AG04450 (cell line): ENCODE measurements around the gene MYL11. TPM values are rescaled to one million over a fixed set of nuclear protein-coding genes. Genes with fewer than 3 reads are reported as not detected.

Experiments
- CTCF ChIA-PET: fragments of 300-600, 350-600 bp; formaldehyde crosslinking; extraction: SDS; loops from one replicate; lab custom pipeline; 2022; ENCODE audit warnings: antibody characterized with exemption, inconsistent platforms; lab: Charles Lee
- POLR2A ChIA-PET: fragments of 350-600 bp; formaldehyde crosslinking; extraction: SDS; loops from one replicate; lab custom pipeline; 2021; ENCODE audit warnings: antibody characterized with exemption, inconsistent platforms; lab: Yijun Ruan, JAX
- DNase-seq: peaks from one replicate; pipeline ENCODE4 v3.0.0-alpha.2; 2011; ENCODE audit warnings: low read depth, low spot score
- H3K27ac ChIP-seq: one replicate; pipeline ENCODE4 v1.5.1; 2012; ENCODE audit warnings: low read depth, low read length, control low read depth
- H3K27me3 ChIP-seq: one replicate; pipeline ENCODE4 v1.6.0; 2012; ENCODE audit warnings: low read length; ENCODE audit not compliant: control insufficient read depth, insufficient read depth
- H3K4me3 ChIP-seq: 2 replicates; pipeline ENCODE4 v1.5.1; 2011; ENCODE audit warnings: mild to moderate bottlenecking, low read depth, low read length, control low read depth
- H3K9me3 ChIP-seq: 2 replicates; pipeline ENCODE4 v1.5.1; 2012; ENCODE audit warnings: low read length; ENCODE audit not compliant: control insufficient read depth, insufficient read depth
- polyA plus RNA-seq: library from polyadenylated mRNA; depleted of rRNA; stranded (reverse); fragments of >200 nt; gene quantifications from 2 replicates; pipeline ENCODE4 v1.2.3, GENCODE V29; 2011
- TF ChIP-seq, protein P1 (sequence below): IDR thresholded peaks from 2 replicates; pipeline ENCODE4 v1.5.1; 2011; ENCODE audit warnings: low read depth, low read length, control low read depth, inconsistent platforms

The MYL11 gene
- polyA plus RNA-seq, 1 experiment = not detected

DNA sequence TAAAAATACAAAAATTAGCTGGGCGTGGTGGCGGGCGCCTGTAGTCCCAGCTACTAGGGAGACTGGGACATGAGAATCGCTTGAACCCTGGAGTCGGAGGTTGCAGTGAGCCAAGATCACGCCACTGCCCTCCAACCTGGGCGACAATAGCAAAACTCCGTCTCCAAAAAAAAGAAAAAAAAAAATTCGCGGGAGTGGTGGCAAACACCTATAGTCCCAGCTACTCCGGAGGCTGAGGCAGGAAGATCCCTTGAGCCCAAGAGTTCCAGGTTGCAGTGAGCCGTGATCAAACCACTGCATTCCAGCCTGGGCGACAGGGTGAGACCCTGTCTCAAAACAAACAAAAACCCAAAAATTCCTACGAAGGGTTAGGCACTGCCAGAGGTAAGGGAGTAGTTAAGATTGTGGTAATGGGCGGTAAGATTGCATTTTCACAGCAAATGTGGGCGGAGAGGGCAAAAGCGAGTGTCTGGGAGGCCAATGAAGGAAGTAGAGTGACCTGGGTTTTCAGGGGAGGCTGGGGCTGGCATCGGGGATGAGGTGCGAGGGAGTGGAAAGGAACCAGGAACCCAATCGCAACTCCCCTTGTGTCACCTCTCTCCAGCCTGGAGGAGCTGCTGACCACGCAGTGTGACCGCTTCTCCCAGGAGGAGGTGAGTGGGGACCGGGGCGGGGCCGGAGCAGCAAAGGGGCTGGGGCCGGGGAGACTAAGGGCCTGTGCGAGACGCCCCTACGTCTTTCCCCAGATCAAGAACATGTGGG, 2.6 kb downstream of the MYL11 start:
- Histone ChIP-seq H3K9me3 (no peaks in the 10 kb centered on the region; the same call in 1 of the 2 replicates), H3K4me3 (peak overlapping the region; percentile 59), H3K27ac (peak overlapping the region; percentile 99), H3K27me3 (no peaks in the 10 kb centered on the region)
- DNase-seq = no peak
- ChIA-PET CTCF (interaction anchor here (0.7 kb wide), 1 partner anchor 418 kb away, joined by 7 read pairs; no protein-coding TSS in a partner anchor), POLR2A (interaction anchor here (0.6 to 1.3 kb wide), 2 partner anchors 30 to 32 kb away, joined by 4 to 6 read pairs; no protein-coding TSS in a partner anchor)
- TF ChIP-seq, protein P1, sequence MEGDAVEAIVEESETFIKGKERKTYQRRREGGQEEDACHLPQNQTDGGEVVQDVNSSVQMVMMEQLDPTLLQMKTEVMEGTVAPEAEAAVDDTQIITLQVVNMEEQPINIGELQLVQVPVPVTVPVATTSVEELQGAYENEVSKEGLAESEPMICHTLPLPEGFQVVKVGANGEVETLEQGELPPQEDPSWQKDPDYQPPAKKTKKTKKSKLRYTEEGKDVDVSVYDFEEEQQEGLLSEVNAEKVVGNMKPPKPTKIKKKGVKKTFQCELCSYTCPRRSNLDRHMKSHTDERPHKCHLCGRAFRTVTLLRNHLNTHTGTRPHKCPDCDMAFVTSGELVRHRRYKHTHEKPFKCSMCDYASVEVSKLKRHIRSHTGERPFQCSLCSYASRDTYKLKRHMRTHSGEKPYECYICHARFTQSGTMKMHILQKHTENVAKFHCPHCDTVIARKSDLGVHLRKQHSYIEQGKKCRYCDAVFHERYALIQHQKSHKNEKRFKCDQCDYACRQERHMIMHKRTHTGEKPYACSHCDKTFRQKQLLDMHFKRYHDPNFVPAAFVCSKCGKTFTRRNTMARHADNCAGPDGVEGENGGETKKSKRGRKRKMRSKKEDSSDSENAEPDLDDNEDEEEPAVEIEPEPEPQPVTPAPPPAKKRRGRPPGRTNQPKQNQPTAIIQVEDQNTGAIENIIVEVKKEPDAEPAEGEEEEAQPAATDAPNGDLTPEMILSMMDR = no peak

DNA sequence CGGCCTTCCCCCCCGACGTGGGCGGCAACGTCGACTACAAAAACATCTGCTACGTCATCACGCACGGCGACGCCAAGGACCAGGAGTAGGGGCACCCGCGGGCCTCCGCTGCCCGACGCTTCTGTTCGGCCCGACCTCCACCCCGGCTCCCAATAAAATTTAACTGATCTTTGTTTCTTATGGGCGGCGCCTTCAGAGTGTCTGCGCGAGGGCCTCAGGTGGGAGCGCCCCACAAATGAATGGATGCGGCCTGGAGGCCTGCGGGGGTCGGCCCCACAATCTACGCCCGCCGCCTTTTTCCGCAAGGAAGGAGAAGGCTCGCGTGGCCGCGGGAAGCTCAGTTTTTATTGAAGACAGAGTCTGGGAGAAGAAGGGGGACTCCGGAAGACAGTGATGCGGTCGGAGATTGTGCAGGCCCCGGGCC, 3.2 kb downstream of the MYL11 start:
- POLR2A ChIA-PET = interaction anchor here (0.6 to 1.3 kb wide), 4 partner anchors 9 to 31 kb away, joined by 4 to 10 read pairs (median 5); partner anchors contain the start of gene ZNF48
- CTCF ChIA-PET = interaction anchor here (0.7 kb wide), 1 partner anchor 418 kb away, joined by 7 read pairs; no protein-coding TSS in a partner anchor
- DNase-seq = peak; percentile 68
- H3K9me3 ChIP-seq = no peaks in the 10 kb centered on the region; the same call in 1 of the 2 replicates
- H3K27me3 ChIP-seq = no peaks in the 10 kb centered on the region
- H3K4me3 ChIP-seq = peak overlapping the region; percentile 59
- TF ChIP-seq, protein P1 = no peak
- peak overlapping the region; percentile 99 for H3K27ac ChIP-seq

DNA sequence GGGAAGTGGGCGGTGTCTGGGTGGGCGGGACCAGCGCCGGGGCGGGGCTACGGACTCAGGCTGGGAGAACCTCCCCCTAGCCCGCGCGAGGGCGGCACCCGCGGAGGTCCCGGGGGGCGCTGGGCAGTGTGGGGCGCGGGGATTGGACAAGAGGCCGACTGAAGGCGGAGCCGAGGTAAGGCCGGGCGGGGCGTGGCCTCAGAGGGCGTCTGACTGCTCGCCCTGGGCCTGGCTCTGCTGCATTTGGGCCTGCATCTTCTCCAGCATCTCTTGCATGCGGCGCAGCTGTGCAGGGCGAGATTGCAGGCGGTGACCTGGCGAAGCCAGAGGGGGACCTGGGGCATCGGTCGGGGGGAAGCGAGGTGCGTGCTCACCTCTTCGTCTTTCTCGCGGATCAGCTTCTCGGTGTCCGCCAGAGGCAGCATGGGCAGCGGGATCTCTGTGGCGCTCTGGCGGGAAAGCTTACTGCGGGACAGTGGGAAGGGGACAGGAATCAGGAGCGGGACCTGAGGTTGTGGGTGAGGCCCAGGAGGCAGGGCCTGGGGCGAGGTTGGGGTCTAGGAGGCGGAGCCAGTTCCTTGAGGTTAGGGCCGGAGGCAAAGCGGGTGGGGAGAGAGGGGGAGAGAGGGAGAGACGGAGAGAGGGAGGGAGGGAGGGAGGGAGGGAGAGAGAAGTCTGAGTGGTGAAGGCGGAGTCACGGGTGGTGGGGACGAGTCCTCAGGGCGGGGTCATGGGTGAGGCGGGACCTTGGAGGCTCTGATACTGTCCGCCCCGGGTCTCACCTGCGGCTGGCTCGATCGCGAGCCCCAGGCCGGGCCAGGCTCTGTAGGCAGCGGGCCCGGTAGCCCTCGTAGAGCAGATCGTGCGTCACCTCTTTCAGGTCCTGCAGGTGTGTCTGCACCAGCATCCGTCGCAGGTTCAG, 3.9 kb downstream of the MYL11 start:
- Histone ChIP-seq H3K27ac (peak overlapping the region; percentile 99), H3K4me3 (peak overlapping the region; percentile 81), H3K9me3 (no peaks in the 10 kb centered on the region; the same call in 1 of the 2 replicates), H3K27me3 (no peaks in the 10 kb centered on the region)
- ChIA-PET POLR2A (interaction anchor here (0.6 to 1.3 kb wide), 4 partner anchors 9 to 31 kb away, joined by 4 to 10 read pairs (median 5); partner anchors contain the start of gene ZNF48), CTCF (interaction anchor here (0.7 kb wide), 2 partner anchors 339 to 417 kb away, joined by 3 to 7 read pairs; no protein-coding TSS in a partner anchor)
- peak; percentile 86 for DNase-seq
- TF ChIP-seq, protein P1 = peak; percentile 31

DNA sequence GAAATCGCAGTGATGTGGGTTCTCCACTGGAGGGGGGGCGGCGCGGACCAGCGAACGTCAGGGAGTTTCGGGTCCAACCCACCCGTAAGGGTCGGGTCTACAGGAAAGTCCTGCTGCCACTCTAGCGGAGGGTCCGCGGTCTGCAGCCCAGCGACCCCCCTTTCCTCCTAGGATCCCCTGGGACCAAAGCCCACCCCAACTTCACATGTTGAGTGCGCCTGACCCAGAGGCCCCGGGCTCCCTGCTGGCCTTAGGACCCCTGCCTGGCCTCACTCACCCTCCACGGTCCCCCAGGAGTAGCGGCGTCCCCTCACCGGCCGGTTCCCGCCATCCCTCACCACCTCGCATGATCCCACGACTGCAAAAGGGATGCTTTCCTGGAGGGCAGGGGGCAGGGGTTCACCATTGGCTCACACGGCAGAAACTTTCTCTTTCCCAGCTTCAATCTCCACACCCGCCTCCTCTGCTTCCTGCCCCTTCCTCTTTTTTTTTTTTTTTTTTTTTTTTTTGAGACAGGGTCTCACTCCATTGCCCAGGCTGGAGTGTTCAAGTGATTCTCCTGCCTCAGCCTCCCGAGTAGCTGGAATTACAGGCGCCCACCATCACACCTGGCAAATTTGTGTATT, 4.7 kb downstream of the MYL11 start:
- TF ChIP-seq, protein P1 = no peak
- CTCF ChIA-PET = interaction anchor here (0.6 to 0.7 kb wide), 2 partner anchors 315 to 340 kb away, joined by 3 read pairs; no protein-coding TSS in a partner anchor

More for the DNA sequence above, 4.7 kb downstream of the MYL11 start:
- Histone ChIP-seq H3K27ac (peak overlapping the region; percentile 39), H3K9me3 (no peaks in the 10 kb centered on the region; the same call in 1 of the 2 replicates), H3K4me3 (peak overlapping the region; percentile 81), H3K27me3 (no peaks in the 10 kb centered on the region)
- no peak for DNase-seq
- POLR2A ChIA-PET = interaction anchor here (0.7 to 1.1 kb wide), 3 partner anchors 10 to 16 kb away, joined by 4 to 10 read pairs (median 5); partner anchors contain the start of gene ZNF48
